ENCODE data around the gene EML3.
"Not testable (repeated sequence)": the region's sequence is repeated elsewhere in the genome, so short reads cannot be mapped to it uniquely, and the experiment has no call there.

DNA sequence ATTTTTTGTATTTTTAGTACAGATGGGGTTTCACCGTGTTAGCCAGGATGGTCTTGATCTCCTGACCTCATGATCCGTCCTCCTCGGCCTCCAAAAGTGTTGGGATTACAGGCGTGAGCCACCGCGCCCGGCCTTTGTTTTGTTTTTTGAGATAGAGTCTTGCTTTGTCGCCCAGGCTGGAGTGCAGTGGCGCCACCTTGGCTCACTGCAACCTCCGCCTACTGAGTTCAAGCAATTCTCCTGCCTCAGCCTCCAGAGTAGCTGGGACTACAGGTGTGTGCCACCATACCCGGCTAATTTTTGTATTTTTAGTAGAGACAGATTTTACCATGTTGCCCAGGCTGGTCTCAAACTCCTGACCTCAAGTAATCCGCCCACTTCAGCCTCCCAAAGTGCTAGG, 37.7 kb upstream of the EML3 start:
- not testable (repeated sequence) for TF ChIP-seq POLR2AphosphoS5 (IDR thresholded peaks at IDR 0.05; ENCODE audit: borderline replicate concordance, low read depth, low read length); EZH2 (IDR thresholded peaks at IDR 0.05); FOXP2 (optimal IDR thresholded peaks at IDR 0.05; ENCODE audit: control extremely low read depth, extremely low read length, insufficient read depth)
